ENCODE results near the gene CMTR1.
"Not testable (repeated sequence)": the region's sequence is repeated elsewhere in the genome, so short reads cannot be mapped to it uniquely, and the experiment has no call there.

CMTR1 gene

DNA sequence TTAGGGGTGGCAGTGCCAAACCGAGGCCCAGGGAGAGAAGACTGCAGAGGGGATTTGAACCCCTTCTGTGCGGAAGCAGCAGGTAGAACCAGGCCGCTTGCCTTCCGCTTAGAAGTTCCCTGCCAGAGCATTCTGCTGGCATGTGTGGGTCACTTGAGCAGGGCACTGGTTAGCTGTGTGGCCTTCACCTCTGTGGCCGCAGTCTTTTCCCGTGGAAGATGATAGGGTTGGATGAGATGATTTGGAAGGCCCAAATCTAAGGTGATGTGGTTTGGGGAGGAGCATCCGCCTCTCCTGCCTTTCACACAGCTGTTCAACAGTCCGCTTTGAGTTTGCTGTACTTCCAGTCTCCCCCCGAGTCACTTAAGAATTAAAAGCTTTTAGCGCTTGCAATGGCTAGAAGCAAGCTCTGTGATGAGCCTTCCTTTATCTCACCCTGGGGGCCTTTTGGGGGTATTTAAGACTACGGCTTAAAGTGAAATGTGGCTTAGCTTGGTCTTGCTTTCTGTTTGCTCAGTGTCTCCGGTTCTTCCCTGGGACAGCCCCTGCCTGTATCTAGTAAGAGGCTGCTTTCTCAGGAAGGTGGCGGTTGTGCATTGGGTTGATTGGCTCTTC, 743 bp downstream of the CMTR1 start:
- DNase-seq (ENCODE audit: low read depth): peak; percentile 10

DNA sequence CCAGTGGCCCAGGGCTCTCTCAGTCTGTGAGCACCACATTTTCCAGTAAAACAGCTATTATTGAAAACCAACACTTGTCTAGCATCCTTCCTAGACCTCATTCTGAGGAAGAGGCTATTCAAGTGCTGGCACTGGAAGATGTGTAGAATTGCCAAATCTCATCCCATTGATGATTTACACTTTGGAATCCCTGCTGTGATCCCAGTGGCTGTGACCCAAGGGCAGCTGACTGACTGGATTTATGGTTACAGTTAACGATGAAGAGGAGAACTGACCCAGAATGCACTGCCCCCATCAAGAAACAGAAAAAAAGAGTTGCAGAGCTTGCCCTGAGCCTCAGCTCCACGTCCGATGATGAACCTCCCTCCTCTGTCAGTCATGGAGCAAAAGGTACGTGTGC, 2.4 kb downstream of the CMTR1 start:
- DNase-seq (ENCODE audit: low read depth): no peak

DNA sequence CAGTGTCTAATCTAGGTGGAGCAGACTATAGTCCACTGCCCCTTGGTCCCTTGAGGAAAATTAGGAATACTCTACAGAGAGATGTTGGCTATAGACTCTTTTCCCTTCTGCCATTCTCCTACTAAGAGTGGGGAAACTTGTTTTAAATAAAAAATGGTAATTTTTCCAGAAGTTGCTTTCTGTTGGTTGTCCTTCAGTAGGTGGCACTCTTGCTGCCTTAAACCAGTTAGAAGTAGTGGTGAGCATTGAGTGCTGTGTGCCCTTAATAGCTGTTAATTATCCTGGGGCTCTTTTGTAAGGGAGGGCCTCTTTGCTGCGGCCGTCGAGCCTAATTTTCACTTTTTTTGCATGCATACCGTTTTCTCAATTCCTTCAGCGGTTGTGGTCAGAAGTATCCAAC, 2.8 kb downstream of the CMTR1 start:
- DNase-seq (ENCODE audit: low read depth): no peak

DNA sequence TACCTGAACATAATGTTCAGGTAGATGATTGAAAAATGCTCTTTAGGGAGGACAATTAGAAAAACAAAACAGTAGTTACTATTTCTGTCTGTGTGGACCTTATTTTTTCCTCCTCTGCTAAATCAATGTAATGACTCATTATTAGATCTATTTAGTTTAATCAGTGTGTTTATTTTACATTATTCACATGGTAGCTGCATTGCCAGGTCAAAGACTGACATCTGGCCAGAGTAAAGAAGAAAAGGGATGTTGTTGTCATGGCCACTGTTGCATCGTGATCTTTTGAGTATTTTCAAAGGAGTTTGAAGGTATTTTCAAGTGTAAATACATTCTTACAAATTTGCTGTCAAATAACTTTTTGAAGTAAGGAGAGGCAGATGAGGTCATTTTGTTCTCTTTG, 5.9 kb downstream of the CMTR1 start:
- DNase-seq (ENCODE audit: low read depth): no peak

DNA sequence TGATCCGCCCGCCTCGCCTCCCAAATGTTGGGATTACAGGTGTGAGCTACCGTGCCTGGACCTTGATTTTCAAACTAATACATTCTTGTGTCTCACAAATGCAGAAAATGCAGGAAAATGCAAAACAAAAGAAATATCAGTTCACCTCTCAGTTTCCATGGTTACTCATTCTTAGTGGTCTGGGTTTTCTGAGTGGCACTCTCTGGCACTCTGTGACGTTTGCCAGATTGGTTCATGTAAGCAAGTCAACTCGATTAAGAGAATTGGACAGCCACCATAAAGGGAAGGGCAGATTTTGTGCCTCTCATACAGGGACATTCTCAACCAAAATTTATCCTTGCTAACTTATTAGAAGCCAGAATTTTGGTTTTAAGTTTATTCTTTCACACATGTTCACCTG, 8.6 kb downstream of the CMTR1 start:
- DNase-seq (ENCODE audit: low read depth): no peak

DNA sequence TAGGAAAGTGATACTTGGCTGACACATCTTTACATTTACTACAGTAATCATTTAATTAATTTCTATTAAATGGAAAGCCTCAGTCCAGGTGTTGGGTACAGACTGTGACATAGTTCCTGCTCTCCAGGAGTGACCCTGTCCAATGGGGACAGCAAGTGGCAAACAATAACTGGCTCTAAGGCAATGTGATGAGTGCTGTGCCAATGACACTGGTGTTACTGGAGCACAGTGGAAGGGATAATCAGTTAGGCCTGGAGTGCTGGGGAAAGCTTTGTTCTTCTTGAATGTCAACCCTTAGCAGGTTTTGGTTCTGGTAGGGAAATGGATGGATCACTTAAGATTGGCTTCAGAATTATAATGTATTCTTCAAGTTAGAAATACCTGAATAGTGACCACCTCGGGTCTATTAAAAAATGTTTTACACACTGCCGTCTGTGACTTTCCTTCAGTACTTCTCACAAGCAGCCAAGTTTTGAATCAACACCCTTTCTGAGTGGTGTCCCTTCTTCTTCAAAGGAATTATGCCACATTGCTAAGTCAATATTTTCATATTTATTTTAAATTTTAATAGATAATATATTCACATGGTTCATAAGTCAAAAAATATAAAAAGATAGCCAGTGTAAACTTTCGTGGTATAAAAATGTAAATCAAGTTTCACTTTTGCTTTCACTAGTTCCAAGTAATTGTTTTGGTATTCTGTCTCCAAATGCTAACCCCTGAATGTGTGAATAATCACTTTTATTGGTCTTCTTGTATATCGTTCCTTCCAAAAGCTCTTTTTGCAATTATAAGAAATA, 9.6 kb downstream of the CMTR1 start:
- DNase-seq (ENCODE audit: low read depth): no peak

DNA sequence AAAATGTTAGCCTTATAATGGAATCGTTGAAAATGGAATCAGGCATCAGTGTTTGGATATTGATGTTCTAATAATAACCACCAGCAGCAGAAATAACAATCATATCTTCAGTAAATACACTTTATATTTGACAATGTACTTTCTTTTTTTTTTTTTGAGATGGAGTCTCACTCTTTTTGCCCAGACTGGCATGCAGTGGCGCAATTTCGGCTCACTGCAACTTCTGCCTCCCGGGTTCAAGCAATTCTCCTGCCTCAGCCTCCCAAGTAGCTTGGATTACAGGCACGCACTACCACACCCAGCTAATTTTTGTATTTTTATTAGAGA, 10.2 kb downstream of the CMTR1 start:
- DNase-seq (ENCODE audit: low read depth): not testable (repeated sequence)

DNA sequence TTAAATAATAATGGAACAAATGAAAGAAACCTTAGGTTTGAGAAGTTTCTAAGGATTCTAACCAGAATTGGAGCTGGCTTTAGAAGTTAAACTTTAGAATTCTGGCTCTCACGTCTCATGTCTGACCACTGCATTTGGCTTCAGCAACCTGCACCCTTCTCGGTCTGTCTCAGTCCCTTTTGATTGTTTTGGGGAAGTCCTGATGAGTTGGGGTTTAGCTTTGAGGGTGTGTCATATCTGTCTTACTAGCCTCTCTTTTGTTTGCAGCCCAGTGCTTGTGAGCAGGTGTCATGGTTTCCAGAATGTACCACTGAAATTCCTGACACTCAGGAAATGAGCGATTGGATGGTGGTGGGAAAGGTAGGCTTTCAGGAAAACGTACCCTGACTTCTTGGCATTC, 17.0 kb downstream of the CMTR1 start:
- DNase-seq (ENCODE audit: low read depth): no peak

DNA sequence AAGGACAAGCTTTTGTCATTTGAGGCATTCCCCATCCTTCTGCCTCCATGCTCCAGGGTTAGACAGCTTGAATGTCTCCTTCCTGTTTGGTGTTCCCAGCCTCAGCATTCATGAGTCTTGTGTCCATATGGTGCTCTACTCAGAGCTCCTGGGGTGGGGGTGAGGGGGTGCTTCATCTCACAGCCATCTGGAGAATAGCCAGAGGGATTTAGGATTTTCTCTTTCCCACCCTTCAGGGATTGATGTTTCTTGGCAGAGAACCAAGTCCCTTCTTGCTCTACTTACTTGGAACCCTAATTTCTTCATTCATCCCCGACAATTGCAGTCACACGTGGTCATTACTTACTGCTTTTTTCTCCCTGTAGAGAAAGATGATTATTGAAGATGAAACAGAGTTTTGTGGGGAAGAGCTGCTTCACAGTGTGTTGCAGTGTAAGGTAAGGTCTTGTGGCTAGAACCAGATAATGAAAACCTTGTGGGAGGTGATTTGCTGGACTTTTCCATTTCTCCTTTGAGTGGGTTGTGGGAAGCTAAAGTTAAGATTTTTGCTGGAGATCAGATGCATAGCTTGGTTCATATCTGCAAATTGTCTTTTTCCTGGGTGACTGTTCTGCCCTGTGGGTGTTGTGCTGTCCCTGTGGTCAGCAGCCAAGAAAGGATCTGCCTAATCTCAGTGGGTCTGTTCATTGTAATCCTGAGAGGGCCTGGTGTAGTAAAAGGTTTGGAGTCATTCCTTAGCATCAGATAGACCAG, 18.6 kb downstream of the CMTR1 start:
- no peak for DNase-seq (ENCODE audit: low read depth)

DNA sequence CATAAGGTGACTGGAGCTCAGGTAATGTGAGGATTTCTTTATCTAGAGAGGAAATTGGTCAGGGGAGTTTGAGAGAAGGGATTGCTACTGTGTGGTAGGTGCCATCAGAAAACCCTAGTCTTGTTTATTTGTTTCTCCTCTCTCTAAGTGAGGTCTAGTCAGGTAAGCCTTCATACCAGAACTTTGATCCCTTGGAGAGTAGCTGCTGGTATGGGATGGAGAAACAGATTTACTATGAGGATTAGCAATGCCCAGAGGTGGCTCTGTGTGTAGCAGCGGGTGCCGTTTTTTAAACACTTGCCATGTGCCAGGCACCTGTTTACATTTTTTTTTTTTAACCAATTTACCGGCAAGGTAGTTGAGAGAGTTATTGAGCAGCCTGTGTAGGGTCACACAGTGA, 19.5 kb downstream of the CMTR1 start:
- no peak for DNase-seq (ENCODE audit: low read depth)

DNA sequence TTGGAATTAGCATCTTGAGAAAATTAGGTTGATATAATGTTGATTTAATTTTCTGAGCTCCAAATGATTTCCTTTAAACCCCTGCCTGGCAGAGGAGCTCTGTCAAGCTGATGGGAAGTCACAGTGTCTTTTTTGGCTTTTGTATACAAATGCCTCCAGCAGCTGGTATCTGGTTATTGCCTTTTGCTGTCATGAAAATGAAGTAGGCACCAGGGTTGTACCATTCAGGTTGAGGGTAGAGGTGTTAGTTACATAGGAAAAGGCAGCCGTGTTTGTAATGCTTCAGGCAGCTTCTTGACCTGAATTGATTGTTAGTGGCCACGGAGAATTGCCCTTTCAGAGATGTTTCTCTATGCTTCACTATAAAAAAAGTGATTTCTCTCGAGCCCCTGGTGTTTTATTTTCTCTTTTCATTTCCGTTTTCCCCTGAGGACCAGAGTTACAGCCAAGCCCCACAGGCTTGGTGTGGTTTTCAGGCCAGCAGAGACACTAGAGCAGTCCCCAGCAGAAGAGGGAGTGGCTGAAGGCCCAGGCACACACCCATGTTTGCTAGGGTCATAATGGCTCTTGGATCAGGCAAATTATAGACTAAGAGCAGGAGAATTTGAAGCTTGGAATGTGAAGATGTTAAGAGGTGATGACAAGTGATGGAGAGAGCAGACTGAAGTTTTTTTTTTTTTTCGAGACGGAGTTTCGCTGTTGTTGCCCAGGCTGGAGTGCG, 21.6 kb downstream of the CMTR1 start:
- no peak for DNase-seq (ENCODE audit: low read depth)

DNA sequence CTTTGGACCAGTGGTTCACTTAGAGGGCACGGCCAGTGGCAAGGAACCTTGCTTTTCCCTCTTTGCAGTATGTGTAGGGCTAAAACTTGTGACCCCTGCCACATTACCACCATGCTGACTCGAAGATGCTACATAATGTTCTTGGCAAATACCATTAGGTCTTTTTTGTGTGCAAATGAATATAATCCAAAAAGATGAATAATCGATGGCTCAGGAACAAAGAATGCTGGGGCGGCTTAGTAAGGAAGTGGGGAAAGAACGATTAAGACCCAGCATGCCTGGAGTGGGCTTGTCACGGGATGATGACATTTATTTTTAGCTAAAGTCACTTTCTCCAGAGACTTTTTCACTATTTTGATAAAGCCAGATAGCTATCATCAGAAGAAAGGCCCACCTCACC, 23.1 kb downstream of the CMTR1 start:
- DNase-seq (ENCODE audit: low read depth): no peak

DNA sequence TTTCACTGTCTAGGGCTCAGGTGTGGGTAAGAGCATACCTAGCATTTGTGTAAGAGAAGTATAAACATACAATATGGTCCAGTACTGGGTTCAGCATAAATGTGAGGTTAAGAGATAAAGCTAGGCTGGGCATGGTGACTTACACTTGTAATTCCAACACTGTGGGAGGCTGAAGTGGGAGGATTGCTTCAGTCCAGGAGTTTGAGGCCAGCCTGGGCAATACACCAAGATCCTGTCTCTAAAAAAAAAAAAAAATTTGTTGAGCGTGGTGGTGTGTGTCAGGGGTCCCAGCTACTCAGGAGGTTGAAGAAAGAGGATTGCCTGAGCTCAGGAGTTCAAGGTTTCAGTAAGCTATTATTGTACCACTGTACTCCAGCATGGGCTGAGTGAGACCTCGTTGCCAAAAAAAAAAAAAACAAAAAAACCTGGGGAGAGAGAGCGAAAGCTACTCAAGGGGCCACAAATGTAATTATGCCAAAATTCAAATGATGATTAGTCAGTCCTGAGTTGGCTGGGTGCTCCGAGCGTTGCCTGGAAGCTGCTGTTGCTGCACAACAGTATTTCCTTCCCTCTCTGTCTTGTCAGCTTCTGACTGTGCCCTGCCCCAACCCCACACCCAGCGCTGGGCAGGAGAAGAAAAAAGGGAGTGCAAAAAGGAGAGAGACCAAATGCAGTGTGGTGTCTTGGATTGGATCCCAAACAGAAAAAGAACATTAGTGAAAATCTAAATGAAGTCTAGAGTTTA, 24.0 kb downstream of the CMTR1 start:
- DNase-seq (ENCODE audit: low read depth): no peak

DNA sequence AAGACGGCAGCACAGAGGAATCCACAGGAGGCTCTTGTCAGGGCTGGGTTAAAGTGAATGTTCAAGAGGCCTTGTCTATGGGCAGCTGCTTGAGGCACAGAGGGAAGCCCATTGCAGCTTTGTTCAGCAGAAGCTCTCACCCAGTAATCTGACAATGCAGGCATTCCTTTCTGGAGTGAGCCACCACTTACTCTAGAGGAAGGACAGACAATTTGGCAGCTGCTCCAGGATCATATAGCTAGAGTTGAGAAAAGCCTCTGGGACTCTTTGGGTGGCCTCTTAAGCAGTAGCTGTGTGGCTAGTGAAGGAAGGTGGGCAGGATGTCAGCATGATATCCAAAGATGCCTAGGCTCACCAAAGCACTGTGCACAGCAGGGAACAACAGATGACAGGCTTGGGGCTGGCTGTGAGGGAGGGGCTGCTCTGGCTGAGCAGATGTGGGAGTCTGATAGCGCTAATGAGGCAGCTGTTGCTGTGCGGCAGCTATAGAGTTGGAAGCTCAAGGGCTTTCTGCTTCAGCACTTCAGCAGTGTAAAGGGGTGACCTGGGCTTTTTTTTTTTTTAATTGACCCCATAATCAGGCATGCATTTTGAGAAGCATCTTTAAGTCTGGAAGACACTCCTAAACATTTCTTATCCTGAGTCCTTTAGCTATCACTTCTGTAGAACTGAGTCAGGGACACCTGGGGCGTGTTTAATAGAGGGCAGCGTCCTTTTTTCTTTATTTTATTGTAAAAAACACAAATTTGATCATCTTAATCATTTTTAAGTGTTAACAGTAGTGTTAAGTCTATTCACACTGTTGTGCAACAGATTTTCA, 27.2 kb downstream of the CMTR1 start:
- no peak for DNase-seq (ENCODE audit: low read depth)

DNA sequence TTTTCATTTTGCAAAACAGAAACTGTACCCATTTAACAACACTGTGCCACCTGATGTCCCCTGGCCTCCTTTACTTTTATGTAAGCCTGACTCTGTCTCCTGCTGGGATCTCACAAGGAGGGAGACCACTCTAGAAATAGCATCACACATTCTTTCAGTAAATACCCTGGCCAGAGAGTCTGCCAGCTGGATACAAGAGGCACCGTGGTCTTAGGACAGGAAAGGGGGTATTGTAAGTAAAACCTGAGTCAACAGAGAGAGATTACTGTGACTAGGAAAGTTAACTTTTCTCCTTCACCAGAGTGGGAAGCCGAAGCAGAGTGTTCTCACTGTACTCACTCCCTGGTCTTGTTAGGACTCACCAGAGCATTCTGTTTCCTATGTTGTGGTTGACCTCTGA, 27.8 kb downstream of the CMTR1 start:
- no peak for DNase-seq (ENCODE audit: low read depth)

DNA sequence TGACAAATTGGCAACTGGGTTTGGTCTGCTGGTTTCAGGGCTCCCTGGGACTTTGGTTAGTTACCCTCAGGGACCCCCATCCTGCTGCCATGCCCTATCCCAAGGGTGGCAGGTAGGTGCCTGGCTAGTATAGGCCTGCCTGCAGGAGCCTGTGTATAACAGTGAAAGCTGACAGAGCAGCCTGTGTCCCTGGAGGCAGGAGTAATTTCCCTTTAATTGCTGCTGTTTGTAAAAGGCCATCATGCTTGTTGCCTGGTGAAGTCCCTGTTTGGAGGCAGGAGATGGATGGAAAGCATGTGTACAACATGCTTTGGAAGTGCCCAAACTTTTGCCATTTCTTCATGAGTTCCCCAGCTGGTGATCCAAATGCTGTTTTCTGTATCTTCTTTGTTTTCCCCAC, 30.1 kb downstream of the CMTR1 start:
- no peak for DNase-seq (ENCODE audit: low read depth)

DNA sequence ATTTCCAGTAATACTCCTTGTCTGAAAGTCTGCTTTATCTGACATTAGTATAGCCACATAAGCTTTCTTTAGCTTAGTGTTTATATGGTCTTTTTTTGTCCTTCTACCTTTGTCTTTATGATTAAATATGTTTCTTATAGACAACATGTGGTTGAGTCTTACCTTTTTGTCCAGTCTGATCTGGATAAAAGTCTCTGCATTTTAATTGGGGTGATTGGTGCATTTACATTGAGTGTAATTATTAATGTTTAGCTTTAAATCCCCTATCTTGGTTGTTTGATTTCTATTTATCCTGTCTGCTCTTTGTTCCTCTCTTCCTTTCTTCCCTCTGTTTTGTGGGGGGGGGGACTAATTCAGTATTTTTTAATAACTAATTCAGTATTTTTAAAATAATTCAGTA, 34.7 kb downstream of the CMTR1 start:
- no peak for DNase-seq (ENCODE audit: low read depth)

DNA sequence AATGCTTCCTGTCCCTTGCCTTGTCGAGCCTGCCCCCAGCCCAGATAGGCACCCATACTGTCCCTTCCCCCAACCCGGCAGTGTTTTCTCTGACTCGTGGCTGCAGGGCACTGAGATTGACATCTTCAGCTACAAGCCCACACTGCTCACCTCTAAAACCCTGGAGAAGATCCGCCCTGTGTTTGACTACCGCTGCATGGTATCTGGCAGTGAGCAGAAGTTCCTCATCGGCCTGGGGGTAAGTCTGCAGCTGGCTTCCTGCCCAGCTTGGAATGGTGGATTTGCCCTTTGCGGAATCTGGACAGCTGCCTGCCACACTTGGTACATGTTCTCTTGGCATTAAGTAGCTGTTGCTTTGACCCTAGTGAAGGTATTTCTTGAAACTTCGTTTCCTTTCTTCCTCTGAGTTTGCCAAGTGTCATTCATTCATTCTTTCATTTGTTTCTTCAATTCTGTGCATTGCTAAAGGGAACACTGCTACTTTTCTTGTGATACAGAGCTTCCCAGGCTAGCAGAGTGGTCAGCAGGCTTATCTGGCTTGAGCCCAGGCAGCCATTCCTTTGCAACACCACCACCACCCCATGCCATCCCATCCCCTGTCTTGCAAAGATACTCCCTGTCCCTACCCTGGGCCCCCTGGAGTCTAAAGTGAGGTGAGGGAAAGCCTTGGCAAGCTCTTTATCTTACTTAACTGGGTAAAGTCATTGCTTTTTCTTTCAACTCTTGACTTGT, 40.5 kb downstream of the CMTR1 start:
- no peak for DNase-seq (ENCODE audit: low read depth)

DNA sequence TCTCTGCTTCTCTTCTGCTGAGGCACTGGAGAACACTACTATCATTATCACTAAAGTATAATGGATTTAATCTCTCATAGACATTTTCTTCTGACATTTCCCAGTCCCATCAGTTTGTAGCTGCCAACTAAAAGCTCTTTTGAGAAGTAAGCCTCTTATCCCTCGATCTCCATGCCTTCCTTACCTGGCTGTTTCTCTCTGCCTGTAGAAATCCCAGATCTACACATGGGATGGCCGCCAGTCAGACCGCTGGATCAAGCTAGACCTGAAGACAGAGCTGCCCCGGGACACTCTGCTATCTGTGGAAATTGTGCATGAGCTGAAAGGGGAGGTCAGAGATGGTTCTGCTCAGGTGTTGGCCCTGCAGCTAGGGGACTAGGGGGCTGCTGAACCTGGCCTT, 41.3 kb downstream of the CMTR1 start:
- DNase-seq (ENCODE audit: low read depth): no peak

DNA sequence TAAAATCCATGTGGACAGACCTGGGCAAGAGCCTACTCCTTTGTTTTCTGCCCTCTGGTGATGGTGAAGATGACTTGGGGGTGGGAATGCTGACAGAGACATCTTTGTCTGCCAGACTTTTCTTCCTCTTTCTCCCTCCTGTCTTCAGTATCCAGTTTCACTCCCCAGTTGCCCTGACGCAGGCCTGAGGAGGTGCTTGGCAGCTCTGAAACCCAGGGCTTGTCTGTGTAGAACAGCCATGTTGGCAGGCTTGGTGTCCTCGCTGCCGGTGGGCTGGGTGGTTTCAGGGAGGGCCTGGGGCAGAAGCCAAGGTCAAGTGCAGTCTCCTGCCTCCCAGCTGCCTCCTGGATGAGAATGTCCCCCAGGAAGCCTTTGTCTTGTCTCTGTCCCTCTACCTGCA, 44.2 kb downstream of the CMTR1 start:
- DNase-seq (ENCODE audit: low read depth): no peak
